ENCODE data around the gene CALHM4. TPM values are rescaled to one million over a fixed set of nuclear protein-coding genes. Genes with fewer than 3 reads are reported as not detected.

Gene CALHM4
- total and polyA plus RNA-seq, 2 of the 13 experiments (the other 11 are each of a cell fraction or from before 2014, with no cell fraction given): not detected

- TF ChIP-seq, protein P1, sequence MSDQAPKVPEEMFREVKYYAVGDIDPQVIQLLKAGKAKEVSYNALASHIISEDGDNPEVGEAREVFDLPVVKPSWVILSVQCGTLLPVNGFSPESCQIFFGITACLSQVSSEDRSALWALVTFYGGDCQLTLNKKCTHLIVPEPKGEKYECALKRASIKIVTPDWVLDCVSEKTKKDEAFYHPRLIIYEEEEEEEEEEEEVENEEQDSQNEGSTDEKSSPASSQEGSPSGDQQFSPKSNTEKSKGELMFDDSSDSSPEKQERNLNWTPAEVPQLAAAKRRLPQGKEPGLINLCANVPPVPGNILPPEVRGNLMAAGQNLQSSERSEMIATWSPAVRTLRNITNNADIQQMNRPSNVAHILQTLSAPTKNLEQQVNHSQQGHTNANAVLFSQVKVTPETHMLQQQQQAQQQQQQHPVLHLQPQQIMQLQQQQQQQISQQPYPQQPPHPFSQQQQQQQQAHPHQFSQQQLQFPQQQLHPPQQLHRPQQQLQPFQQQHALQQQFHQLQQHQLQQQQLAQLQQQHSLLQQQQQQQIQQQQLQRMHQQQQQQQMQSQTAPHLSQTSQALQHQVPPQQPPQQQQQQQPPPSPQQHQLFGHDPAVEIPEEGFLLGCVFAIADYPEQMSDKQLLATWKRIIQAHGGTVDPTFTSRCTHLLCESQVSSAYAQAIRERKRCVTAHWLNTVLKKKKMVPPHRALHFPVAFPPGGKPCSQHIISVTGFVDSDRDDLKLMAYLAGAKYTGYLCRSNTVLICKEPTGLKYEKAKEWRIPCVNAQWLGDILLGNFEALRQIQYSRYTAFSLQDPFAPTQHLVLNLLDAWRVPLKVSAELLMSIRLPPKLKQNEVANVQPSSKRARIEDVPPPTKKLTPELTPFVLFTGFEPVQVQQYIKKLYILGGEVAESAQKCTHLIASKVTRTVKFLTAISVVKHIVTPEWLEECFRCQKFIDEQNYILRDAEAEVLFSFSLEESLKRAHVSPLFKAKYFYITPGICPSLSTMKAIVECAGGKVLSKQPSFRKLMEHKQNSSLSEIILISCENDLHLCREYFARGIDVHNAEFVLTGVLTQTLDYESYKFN (CRISPR knock-in tag; conservative IDR thresholded peaks at IDR 0.05): 0 out of 2 replicates have a peak, but pooled peaks have one; percentile 15
- TF ChIP-seq XRCC5 (optimal IDR thresholded peaks at IDR 0.05; ENCODE audit: low read length) (peak; percentile 44), ZNF782 (CRISPR knock-in tag; IDR thresholded peaks at IDR 0.05; ENCODE audit: borderline replicate concordance) (0 out of 2 replicates have a peak, but pooled peaks have one; percentile 57), ELF3 (CRISPR knock-in tag; IDR thresholded peaks at IDR 0.05) (0 out of 2 replicates have a peak, but pooled peaks have one; percentile 14), ZNF230 (CRISPR knock-in tag; IDR thresholded peaks at IDR 0.05) (0 out of 2 replicates have a peak, but pooled peaks have one; percentile 49)
Observed at GRCh38 chr6:116561377-116562018, 7.9 kb downstream of the CALHM4 start (continued).

DNA sequence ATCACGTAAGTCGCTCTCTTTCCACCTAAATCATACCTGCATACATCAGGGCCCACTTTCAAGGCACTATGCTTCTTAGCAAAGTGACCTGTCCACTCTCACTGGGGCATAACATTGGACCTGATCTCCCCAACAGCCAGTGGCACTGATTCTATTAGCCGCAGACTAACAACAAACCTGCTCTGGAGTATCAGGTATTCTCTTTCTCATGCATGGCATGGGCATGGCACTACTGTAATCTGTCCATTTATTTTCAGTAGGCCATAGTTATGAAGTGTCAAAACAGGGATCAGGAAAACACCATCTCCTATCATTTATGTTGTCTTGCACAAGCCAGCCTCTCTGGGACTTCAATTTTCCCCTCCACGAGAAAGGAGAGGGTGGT, 8.5 kb downstream of the CALHM4 start:
- BruUV-seq (replicated peaks): no TSS peak
- POLR2A ChIA-PET: interaction anchor here (1.8 kb wide), 1 partner anchor 9 kb away, joined by 11 read pairs; the partner anchor contains the start of gene RWDD1
- in situ Hi-C loops (cut with HindIII; ENCODE audit: extremely low pct_ligation_motif_present, low pct_unique_long_range_greater_than_20kb): loop anchor here (10.0 kb wide), 1 partner anchor 287 kb away; the partner anchor contains the start of gene TSPYL1
- no peak for DNase-seq (ENCODE audit: low spot score)
- H3K4me3 ChIP-seq (replicated peaks in 1 of 3; ENCODE audit: insufficient read depth in 1 of 3, low read depth in 2 of 3, low read length in 3 of 3): peak overlapping the region in 1 of 3 experiments; percentile 28; a peak in 1 of 6 replicates
- intact Hi-C loops (cut with micrococcal nuclease; ENCODE audit: unreplicated experiment): no loop called here
- H3K79me2 ChIP-seq (ENCODE audit: insufficient read depth, low read length): no peaks in the 10 kb centered on the region
- peaks cover 31% of the 10 kb centered on the region for H3K4me1 ChIP-seq (ENCODE audit: insufficient read depth, low read length)
- H4K20me1 ChIP-seq (ENCODE audit: insufficient read depth, low read length): no peaks in the 10 kb centered on the region
- no peak for FAIRE-seq
- CTCF ChIA-PET (ENCODE audit: low intra/inter-chr PET ratio, low total read pairs): interaction anchor here (1.1 to 3.7 kb wide), 6 partner anchors 26 to 345 kb away, joined by 5 to 43 read pairs (median 8); partner anchors contain the start of gene CALHM5
- ATAC-seq: peak; percentile 15
- H3K36me3 ChIP-seq (replicated peaks in 1 of 2; ENCODE audit: control insufficient read depth in 1 of 2, insufficient read depth in 2 of 2, low read length in 2 of 2): no peaks in the 10 kb centered on the region
- peak overlapping the region; percentile 79 for H2AFZ ChIP-seq (ENCODE audit: low read length)
- H3K27ac ChIP-seq (ENCODE audit: extremely low read length, insufficient read depth, low read length): no peak overlapping the region
- peak overlapping the region; percentile 63 for H3K4me2 ChIP-seq (ENCODE audit: low read depth, low read length)
- H3K27me3 ChIP-seq (ENCODE audit: control insufficient read depth in 1 of 2, insufficient read depth in 2 of 2, low read length in 2 of 2): no peaks in the 10 kb centered on the region; a peak in 3 of 5 replicates
- TF ChIP-seq CENPT (CRISPR knock-in tag; IDR thresholded peaks at IDR 0.05; ENCODE audit: low read depth) (no peak), ZNF782 (CRISPR knock-in tag; IDR thresholded peaks at IDR 0.05; ENCODE audit: borderline replicate concordance) (0 out of 2 replicates have a peak, but pooled peaks have one; percentile 7), RXRA (CRISPR knock-in tag; IDR thresholded peaks at IDR 0.05) (no peak), PHF20 (CRISPR knock-in tag; IDR thresholded peaks at IDR 0.05) (0 out of 2 replicates have a peak, but pooled peaks have one; percentile 20), LBX2 (CRISPR knock-in tag; IDR thresholded peaks at IDR 0.05; ENCODE audit: borderline replicate concordance) (0 out of 2 replicates have a peak, but pooled peaks have one; percentile 39), ZNF552 (CRISPR knock-in tag; IDR thresholded peaks at IDR 0.05; ENCODE audit: borderline replicate concordance) (no peak)
- TF ChIP-seq, protein P2, sequence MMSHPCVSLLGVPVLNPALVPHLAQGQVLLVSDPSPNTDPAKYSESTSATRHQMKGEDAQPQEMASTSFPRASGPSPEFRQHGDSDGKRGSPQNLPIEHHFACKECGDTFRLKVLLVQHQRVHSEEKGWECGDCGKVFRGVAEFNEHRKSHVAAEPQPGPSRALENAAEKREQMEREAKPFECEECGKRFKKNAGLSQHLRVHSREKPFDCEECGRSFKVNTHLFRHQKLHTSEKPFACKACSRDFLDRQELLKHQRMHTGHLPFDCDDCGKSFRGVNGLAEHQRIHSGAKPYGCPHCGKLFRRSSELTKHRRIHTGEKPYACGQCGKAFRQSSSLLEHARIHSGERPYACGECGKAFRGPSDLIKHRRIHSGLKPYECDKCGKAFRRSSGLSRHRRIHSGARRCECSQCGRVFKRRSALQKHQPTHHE (CRISPR knock-in tag; IDR thresholded peaks at IDR 0.05; ENCODE audit: borderline replicate concordance): no peak
- no peaks in the 10 kb centered on the region for H3K9me3 ChIP-seq (ENCODE audit: low read length)
- WGBS (ENCODE audit: low lambda C conversion rate): 78% methylated on average over 4 of the region's 4 CpGs
- H3K9ac ChIP-seq (ENCODE audit: insufficient read depth, low read depth, low read length): peak overlapping the region; percentile 12; the same call in 1 of the 2 replicates
